Lung microvascular endothelial cell (primary cell): ENCODE data around the gene SH2D3C. TPM values are rescaled to one million over a fixed set of nuclear protein-coding genes. Genes with fewer than 3 reads are reported as not detected.
A peak's percentile ranks its signal among the peaks of the same experiment; 100 is the strongest.

ENCODE experiments used
- DNase-seq, 2 donors: peaks; one replicate each; pipeline versions ENCODE4 v3.0.0 to v3.0.0-alpha.2; 2010; ENCODE audit warnings: low read depth in 2 of 2
- total RNA-seq: library from RNA; depleted of rRNA; stranded (reverse); fragments of >200 nt; gene quantifications from 2 replicates; pipeline ENCODE4 v1.2.1, GENCODE V29; 2014

The SH2D3C gene
- total RNA-seq, 1 donor from 2014 or later = 72.6 TPM

GRCh38 chr9:127742435-127743088 is 35.9 kb downstream of the SH2D3C start:
- DNase-seq = peak in 1 of 2 donors; percentile 25

GRCh38 chr9:127741831-127742434 is 36.5 kb downstream of the SH2D3C start:
- peak; percentile 29 to 61 for DNase-seq

GRCh38 chr9:127739614-127740330 is 38.7 kb downstream of the SH2D3C start:
- no peak for DNase-seq

- no peak for DNase-seq
These were observed 39.8 kb downstream of the SH2D3C start for GRCh38 chr9:127738666-127739065.

GRCh38 chr9:127735530-127736185 is 42.8 kb downstream of the SH2D3C start:
- peak; percentile 40 to 51 for DNase-seq

- peak; percentile 99 for DNase-seq
These were observed 43.5 kb downstream of the SH2D3C start, which contains the start of gene TOR2A for GRCh38 chr9:127734747-127735529. Gene TOR2A, minus strand, starts transcription at chr9:127735294. Its CDS starts 24 bp downstream, at chr9:127735270.

GRCh38 chr9:127734247-127734746 is 44.2 kb downstream of the SH2D3C start:
- no peak for DNase-seq

- DNase-seq = no peak
These were observed 44.9 kb downstream of the SH2D3C start for GRCh38 chr9:127733614-127734013.

- no peak for DNase-seq
These were observed 46.0 kb downstream of the SH2D3C start for GRCh38 chr9:127732444-127732843.

GRCh38 chr9:127731938-127732337 is 46.5 kb downstream of the SH2D3C start:
- no peak for DNase-seq

GRCh38 chr9:127730799-127731410 is 47.6 kb downstream of the SH2D3C start:
- no peak for DNase-seq

- DNase-seq = no peak
These were observed 48.2 kb downstream of the SH2D3C start for GRCh38 chr9:127730262-127730661.

- DNase-seq = no peak
These were observed 48.8 kb downstream of the SH2D3C start for GRCh38 chr9:127729522-127730256.

GRCh38 chr9:127728808-127729207 is 49.7 kb downstream of the SH2D3C start:
- DNase-seq = no peak

GRCh38 chr9:127726871-127727270 is 51.6 kb downstream of the SH2D3C start:
- DNase-seq = no peak

- DNase-seq = no peak
These were observed 54.5 kb downstream of the SH2D3C start for GRCh38 chr9:127724012-127724411.

- DNase-seq = no peak
These were observed 55.0 kb downstream of the SH2D3C start for GRCh38 chr9:127723444-127723843.

- no peak for DNase-seq
These were observed 55.5 kb downstream of the SH2D3C start for GRCh38 chr9:127723013-127723412.

GRCh38 chr9:127722055-127722745 is 56.3 kb downstream of the SH2D3C start:
- no peak for DNase-seq
